Measurements from ENCODE around the gene NDOR1. TPM values are rescaled to one million over a fixed set of nuclear protein-coding genes. Genes with fewer than 3 reads are reported as not detected.
A peak's percentile ranks its signal among the peaks of the same experiment; 100 is the strongest.

Gene NDOR1
- polyA plus RNA-seq, 2 of the 4 experiments (the other 2 are of a cell fraction) = 5.6 to 19.5 TPM

DNA sequence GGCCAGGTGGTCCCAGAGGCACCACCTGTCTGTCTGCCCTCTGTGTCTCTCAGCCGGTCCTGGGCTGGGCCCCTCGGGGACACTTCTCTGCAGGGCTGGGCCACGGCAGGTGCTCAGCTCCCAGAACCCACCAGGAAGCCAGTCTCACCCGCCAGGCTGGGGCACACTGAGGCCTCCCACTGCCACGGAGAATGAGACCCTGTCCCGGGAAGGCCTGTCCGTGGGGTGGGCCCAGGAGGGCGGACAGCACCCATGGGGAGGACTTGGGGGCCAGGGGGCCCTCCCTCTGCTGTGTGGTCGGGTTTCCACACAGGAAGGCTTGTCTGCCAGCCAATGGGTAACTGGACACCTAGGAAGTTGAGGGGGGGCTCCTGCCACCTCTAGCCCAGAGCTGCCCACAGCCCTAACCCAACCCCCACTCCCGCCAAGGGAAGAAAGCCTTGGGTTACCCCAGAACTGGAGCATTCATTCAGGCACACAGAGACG, 31.5 kb downstream of the NDOR1 start:
- ChIA-PET POLR2A (interaction anchor here (0.7 to 1.8 kb wide), 2 partner anchors 14 to 48 kb away, joined by 3 to 4 read pairs; no protein-coding TSS in a partner anchor), CTCF (interaction anchor here (0.6 to 13.1 kb wide), 64 partner anchors 8 to 431 kb away, joined by 3 to 236 read pairs (median 5); partner anchors contain the start of genes ANAPC2, CYSRT1, DPP7 and FUT7)
- TF ChIP-seq CBX2 (IDR thresholded peaks at IDR 0.05; ENCODE audit: borderline replicate concordance, low read depth) = no peak
- no peak for TF ChIP-seq KDM1A (IDR thresholded peaks at IDR 0.05; ENCODE audit: low read depth)
- TF ChIP-seq ZFP36 (IDR thresholded peaks at IDR 0.05; ENCODE audit: borderline replicate concordance, partially characterized antibody) = no peak
- no peak for TF ChIP-seq SMC3 (IDR thresholded peaks at IDR 0.05)
- TF ChIP-seq POLR2AphosphoS2 (conservative IDR thresholded peaks at IDR 0.05; ENCODE audit: low read length) = no peak
- TF ChIP-seq, protein P1, sequence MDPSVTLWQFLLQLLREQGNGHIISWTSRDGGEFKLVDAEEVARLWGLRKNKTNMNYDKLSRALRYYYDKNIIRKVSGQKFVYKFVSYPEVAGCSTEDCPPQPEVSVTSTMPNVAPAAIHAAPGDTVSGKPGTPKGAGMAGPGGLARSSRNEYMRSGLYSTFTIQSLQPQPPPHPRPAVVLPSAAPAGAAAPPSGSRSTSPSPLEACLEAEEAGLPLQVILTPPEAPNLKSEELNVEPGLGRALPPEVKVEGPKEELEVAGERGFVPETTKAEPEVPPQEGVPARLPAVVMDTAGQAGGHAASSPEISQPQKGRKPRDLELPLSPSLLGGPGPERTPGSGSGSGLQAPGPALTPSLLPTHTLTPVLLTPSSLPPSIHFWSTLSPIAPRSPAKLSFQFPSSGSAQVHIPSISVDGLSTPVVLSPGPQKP (IDR thresholded peaks at IDR 0.05; ENCODE audit: low read depth, low read length) = no peak
- no peak for TF ChIP-seq MAFK (IDR thresholded peaks at IDR 0.05; ENCODE audit: partially characterized antibody)
- TF ChIP-seq, protein P2, sequence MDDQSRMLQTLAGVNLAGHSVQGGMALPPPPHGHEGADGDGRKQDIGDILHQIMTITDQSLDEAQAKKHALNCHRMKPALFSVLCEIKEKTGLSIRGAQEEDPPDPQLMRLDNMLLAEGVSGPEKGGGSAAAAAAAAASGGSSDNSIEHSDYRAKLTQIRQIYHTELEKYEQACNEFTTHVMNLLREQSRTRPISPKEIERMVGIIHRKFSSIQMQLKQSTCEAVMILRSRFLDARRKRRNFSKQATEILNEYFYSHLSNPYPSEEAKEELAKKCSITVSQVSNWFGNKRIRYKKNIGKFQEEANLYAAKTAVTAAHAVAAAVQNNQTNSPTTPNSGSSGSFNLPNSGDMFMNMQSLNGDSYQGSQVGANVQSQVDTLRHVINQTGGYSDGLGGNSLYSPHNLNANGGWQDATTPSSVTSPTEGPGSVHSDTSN (IDR thresholded peaks at IDR 0.05) = no peak
- no peak for TF ChIP-seq NFE2L2 (conservative IDR thresholded peaks at IDR 0.05; ENCODE audit: low read length)
- no peak for TF ChIP-seq CHD2 (IDR thresholded peaks at IDR 0.05; ENCODE audit: low read length, partially characterized antibody)
- no peak for TF ChIP-seq HDAC2 (IDR thresholded peaks at IDR 0.05)
- FAIRE-seq = no peak
- H3K4me1 ChIP-seq = peaks cover 35% of the 10 kb centered on the region
- H3K27ac ChIP-seq = peak overlapping the region in 1 of 2 experiments; percentile 63; a peak in 3 of 6 replicates
- WGBS (ENCODE audit: missing lambda C conversion rate) = 43% methylated on average over 3 of the region's 11 CpGs
- no peak for ATAC-seq
- DNase-seq (ENCODE audit: low read depth in 1 of 2, low spot score in 1 of 2) = no peak
- H3K9me3 ChIP-seq = no peaks in the 10 kb centered on the region
- H3K4me2 ChIP-seq = peak overlapping the region; percentile 65
- no peak overlapping the region for H3K4me3 ChIP-seq

DNA sequence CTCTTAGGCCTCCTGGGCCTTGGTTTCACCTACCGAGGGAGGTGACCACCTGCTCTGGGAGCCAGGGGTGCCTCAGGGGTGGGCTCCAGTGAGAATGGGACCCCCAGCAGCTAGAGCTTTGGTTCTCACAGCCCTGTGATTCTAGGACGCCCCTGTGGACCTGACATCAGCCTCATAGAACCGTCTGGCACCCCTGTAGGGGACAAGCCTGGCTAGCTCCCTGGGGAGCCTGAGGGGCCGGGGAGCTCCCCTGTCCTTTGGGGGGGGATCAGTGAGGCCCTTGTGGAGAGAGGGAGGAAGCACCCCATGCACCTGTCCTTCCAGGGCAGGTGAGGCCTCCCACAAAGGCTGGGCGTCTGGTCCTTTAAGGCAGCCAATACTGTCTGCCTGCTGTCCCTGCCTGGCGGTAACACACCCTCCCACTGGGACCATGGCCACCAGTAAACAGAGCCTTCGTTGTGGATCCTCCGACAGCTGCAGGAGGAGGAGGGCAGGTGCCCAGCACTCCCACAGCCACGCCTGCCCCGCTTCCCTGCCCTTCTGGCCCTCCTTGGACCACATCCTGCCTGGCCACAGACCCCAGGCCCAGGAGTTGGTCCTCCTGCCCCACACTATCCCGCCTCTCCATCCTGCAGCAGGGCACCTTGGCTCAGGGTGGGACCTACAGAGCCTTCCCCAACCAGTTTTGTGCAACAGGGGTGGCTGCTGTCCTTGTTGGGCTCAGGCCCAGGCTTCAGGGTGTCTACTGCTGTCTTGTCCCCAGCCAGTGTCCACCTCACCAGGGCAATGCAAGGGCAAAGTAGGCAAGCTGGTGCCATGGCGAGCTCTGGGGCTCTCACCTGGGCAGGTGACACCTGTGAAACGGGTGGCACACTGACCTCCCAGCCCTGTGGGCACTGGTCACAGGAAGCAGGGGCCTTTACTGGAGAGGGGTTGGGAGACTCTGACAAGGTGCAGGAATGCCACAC, 32.5 kb downstream of the NDOR1 start:
- WGBS (ENCODE audit: missing lambda C conversion rate) = 63% methylated on average over 10 of the region's 13 CpGs
- ATAC-seq (no peak), DNase-seq (ENCODE audit: low read depth in 1 of 2, low spot score in 1 of 2) (peak in 1 of 2 experiments; percentile 42), FAIRE-seq (no peak)
- POLR2A ChIA-PET = interaction anchor here (1.8 kb wide), 1 partner anchor 49 kb away, joined by 4 read pairs; no protein-coding TSS in a partner anchor
- Histone ChIP-seq H3K9me3 (no peaks in the 10 kb centered on the region), H3K4me1 (peaks cover 42% of the 10 kb centered on the region), H3K4me2 (peak overlapping the region; percentile 13; the same call in 2 of the 3 replicates), H3K4me3 (no peak overlapping the region), H3K27ac (peak overlapping the region in 1 of 2 experiments; percentile 63; a peak in 2 of 6 replicates)
- CTCF ChIA-PET = interaction anchor here (0.6 to 13.1 kb wide), 24 partner anchors 9 to 275 kb away, joined by 3 to 236 read pairs (median 7); partner anchors contain the start of genes ANAPC2, CYSRT1, DPP7 and MAN1B1
- TF ChIP-seq MYC (IDR thresholded peaks at IDR 0.05; ENCODE audit: borderline replicate concordance, low read length) = no peak
- TF ChIP-seq RAD21 (conservative IDR thresholded peaks at IDR 0.05 in 1 of 2, IDR thresholded peaks at IDR 0.05 in 1 of 2) = no peak
- TF ChIP-seq, protein P2 (IDR thresholded peaks at IDR 0.05) = no peak
- no peak for TF ChIP-seq POLR2A (IDR thresholded peaks at IDR 0.05; ENCODE audit: low read length)
- no peak for TF ChIP-seq RCOR1 (IDR thresholded peaks at IDR 0.05; ENCODE audit: low read depth, low read length)
- no peak for TF ChIP-seq CBX2 (IDR thresholded peaks at IDR 0.05; ENCODE audit: borderline replicate concordance, low read depth)
- TF ChIP-seq, protein P3, sequence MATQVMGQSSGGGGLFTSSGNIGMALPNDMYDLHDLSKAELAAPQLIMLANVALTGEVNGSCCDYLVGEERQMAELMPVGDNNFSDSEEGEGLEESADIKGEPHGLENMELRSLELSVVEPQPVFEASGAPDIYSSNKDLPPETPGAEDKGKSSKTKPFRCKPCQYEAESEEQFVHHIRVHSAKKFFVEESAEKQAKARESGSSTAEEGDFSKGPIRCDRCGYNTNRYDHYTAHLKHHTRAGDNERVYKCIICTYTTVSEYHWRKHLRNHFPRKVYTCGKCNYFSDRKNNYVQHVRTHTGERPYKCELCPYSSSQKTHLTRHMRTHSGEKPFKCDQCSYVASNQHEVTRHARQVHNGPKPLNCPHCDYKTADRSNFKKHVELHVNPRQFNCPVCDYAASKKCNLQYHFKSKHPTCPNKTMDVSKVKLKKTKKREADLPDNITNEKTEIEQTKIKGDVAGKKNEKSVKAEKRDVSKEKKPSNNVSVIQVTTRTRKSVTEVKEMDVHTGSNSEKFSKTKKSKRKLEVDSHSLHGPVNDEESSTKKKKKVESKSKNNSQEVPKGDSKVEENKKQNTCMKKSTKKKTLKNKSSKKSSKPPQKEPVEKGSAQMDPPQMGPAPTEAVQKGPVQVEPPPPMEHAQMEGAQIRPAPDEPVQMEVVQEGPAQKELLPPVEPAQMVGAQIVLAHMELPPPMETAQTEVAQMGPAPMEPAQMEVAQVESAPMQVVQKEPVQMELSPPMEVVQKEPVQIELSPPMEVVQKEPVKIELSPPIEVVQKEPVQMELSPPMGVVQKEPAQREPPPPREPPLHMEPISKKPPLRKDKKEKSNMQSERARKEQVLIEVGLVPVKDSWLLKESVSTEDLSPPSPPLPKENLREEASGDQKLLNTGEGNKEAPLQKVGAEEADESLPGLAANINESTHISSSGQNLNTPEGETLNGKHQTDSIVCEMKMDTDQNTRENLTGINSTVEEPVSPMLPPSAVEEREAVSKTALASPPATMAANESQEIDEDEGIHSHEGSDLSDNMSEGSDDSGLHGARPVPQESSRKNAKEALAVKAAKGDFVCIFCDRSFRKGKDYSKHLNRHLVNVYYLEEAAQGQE (IDR thresholded peaks at IDR 0.05) = no peak
- TF ChIP-seq, protein P4, sequence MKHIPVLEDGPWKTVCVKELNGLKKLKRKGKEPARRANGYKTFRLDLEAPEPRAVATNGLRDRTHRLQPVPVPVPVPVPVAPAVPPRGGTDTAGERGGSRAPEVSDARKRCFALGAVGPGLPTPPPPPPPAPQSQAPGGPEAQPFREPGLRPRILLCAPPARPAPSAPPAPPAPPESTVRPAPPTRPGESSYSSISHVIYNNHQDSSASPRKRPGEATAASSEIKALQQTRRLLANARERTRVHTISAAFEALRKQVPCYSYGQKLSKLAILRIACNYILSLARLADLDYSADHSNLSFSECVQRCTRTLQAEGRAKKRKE (CRISPR knock-in tag; IDR thresholded peaks at IDR 0.05; ENCODE audit: low read depth) = no peak
- no peak for TF ChIP-seq POLR2AphosphoS2 (conservative IDR thresholded peaks at IDR 0.05; ENCODE audit: low read length)
- no peak for TF ChIP-seq ZC3H11A (IDR thresholded peaks at IDR 0.05)
- no peak for TF ChIP-seq JUN (IDR thresholded peaks at IDR 0.05)
- no peak for TF ChIP-seq JUNB (IDR thresholded peaks at IDR 0.05)
- no peak for TF ChIP-seq PHF8 (IDR thresholded peaks at IDR 0.05; ENCODE audit: borderline replicate concordance, low read depth)
- TF ChIP-seq ESRRA (IDR thresholded peaks at IDR 0.05; ENCODE audit: borderline replicate concordance, low read length) = no peak
- no peak for TF ChIP-seq GATA3 (IDR thresholded peaks at IDR 0.05; ENCODE audit: borderline replicate concordance)
- TF ChIP-seq ZNF302 (CRISPR knock-in tag; IDR thresholded peaks at IDR 0.05) = no peak
- no peak for TF ChIP-seq SREBF2 (IDR thresholded peaks at IDR 0.05)
- no peak for TF ChIP-seq BHLHE40 (IDR thresholded peaks at IDR 0.05; ENCODE audit: low read depth, low read length)
- TF ChIP-seq FOXS1 (CRISPR knock-in tag; IDR thresholded peaks at IDR 0.05) = no peak
- TF ChIP-seq FOSB (CRISPR knock-in tag; IDR thresholded peaks at IDR 0.05) = no peak
